GM04504 (cell line): ENCODE data around the gene RPL7A.
"Not testable (repeated sequence)": the region's sequence is repeated elsewhere in the genome, so short reads cannot be mapped to it uniquely, and the experiment has no call there.

ENCODE experiments used
- DNase-seq: peaks from one replicate; pipeline ENCODE4 v3.0.0-alpha.2; 2012; ENCODE audit warnings: low read depth

The RPL7A gene

GRCh38 chr9:133327834-133328484 is 20.1 kb upstream of the RPL7A start:
- DNase-seq, result no peak

- DNase-seq, result not testable (repeated sequence)
Measured at GRCh38 chr9:133329306-133330156, 18.5 kb upstream of the RPL7A start.

- DNase-seq, result no peak
Measured at GRCh38 chr9:133331221-133331620, 16.8 kb upstream of the RPL7A start.

GRCh38 chr9:133331641-133332380 is 16.2 kb upstream of the RPL7A start:
- DNase-seq, result no peak

GRCh38 chr9:133332381-133332730 is 15.7 kb upstream of the RPL7A start:
- DNase-seq, result no peak

- no peak for DNase-seq
Measured at GRCh38 chr9:133333011-133333410, 15.0 kb upstream of the RPL7A start.

GRCh38 chr9:133333566-133333965 is 14.5 kb upstream of the RPL7A start:
- no peak for DNase-seq

- no peak for DNase-seq
Measured at GRCh38 chr9:133334161-133334560, 13.9 kb upstream of the RPL7A start.

- not testable (repeated sequence) for DNase-seq
Measured at GRCh38 chr9:133334888-133335287, 13.1 kb upstream of the RPL7A start.

- DNase-seq, result peak; percentile 74
Measured at GRCh38 chr9:133335924-133336811, 11.8 kb upstream of the RPL7A start, which contains the start of gene SURF6. Gene SURF6, minus strand, starts transcription at chr9:133336188. Its CDS starts 56 bp downstream, at chr9:133336132.

- no peak for DNase-seq
Measured at GRCh38 chr9:133339641-133340040, 8.4 kb upstream of the RPL7A start.

- no peak for DNase-seq
Measured at GRCh38 chr9:133340256-133340655, 7.8 kb upstream of the RPL7A start.

- DNase-seq, result no peak
Measured at GRCh38 chr9:133340916-133341315, 7.1 kb upstream of the RPL7A start.

GRCh38 chr9:133341369-133342068 is 6.5 kb upstream of the RPL7A start:
- DNase-seq, result no peak

GRCh38 chr9:133342069-133342406 is 6.0 kb upstream of the RPL7A start:
- no peak for DNase-seq

- DNase-seq, result no peak
Measured at GRCh38 chr9:133342570-133342969, 5.4 kb upstream of the RPL7A start.

GRCh38 chr9:133344071-133344470 is 3.9 kb upstream of the RPL7A start:
- DNase-seq, result no peak

GRCh38 chr9:133344979-133345378 is 3.0 kb upstream of the RPL7A start:
- no peak for DNase-seq

- no peak for DNase-seq
Measured at GRCh38 chr9:133345596-133345995, 2.4 kb upstream of the RPL7A start.

- no peak for DNase-seq
Measured at GRCh38 chr9:133346021-133346785, 1.8 kb upstream of the RPL7A start.
